Measurements from ENCODE around the gene MAPK10. TPM values are rescaled to one million over a fixed set of nuclear protein-coding genes. Genes with fewer than 3 reads are reported as not detected.

The MAPK10 gene
- polyA plus RNA-seq, 2 of the 4 experiments (the other 2 are of a cell fraction), result 1.4 to 3.4 TPM

GRCh38 chr4:86038037-86038436 lies 321.8 kb downstream of the MAPK10 start:
- no peak overlapping the region for H3K4me2 ChIP-seq
- H3K9me3 ChIP-seq, result no peaks in the 10 kb centered on the region
- no peak for DNase-seq (ENCODE audit: low read depth in 1 of 2, low spot score in 1 of 2)
- H3K27ac ChIP-seq, result no peak overlapping the region
- WGBS (ENCODE audit: missing lambda C conversion rate), result 76% methylated on average over 1 of the region's 1 CpG
- H3K4me3 ChIP-seq, result no peak overlapping the region
- ATAC-seq, result no peak
- no peak for FAIRE-seq
- TF ChIP-seq POLR2AphosphoS2 (conservative IDR thresholded peaks at IDR 0.05; ENCODE audit: low read length), result no peak
- TF ChIP-seq HOXB5 (CRISPR knock-in tag; IDR thresholded peaks at IDR 0.05), result no peak
- TF ChIP-seq FOSB (CRISPR knock-in tag; IDR thresholded peaks at IDR 0.05), result no peak
- TF ChIP-seq NPAS2 (CRISPR knock-in tag; IDR thresholded peaks at IDR 0.05; ENCODE audit: borderline replicate concordance), result no peak
- no peak for TF ChIP-seq MAX (IDR thresholded peaks at IDR 0.05)
- no peak for TF ChIP-seq TP53 (CRISPR knock-in tag; IDR thresholded peaks at IDR 0.05)
- no peak for TF ChIP-seq HEYL (CRISPR knock-in tag; IDR thresholded peaks at IDR 0.05)
- TF ChIP-seq BHLHE40 (IDR thresholded peaks at IDR 0.05; ENCODE audit: low read depth, low read length), result no peak
- no peak for TF ChIP-seq CEBPB (IDR thresholded peaks at IDR 0.05)
- TF ChIP-seq ZNF302 (CRISPR knock-in tag; IDR thresholded peaks at IDR 0.05), result no peak
- TF ChIP-seq JUN (IDR thresholded peaks at IDR 0.05), result no peak
- POLR2A ChIA-PET, result no interaction called here
- CTCF ChIA-PET, result interaction anchor here (1.2 kb wide), 1 partner anchor 69 kb away, joined by 4 read pairs; no protein-coding TSS in a partner anchor
- peaks cover 5% of the 10 kb centered on the region; the same call in 1 of the 3 replicates for H3K4me1 ChIP-seq

GRCh38 chr4:86036736-86037135 lies 323.1 kb downstream of the MAPK10 start:
- CTCF ChIA-PET, result interaction anchor here (0.6 to 1.3 kb wide), 3 partner anchors 9 to 240 kb away, joined by 3 to 6 read pairs (median 5); no protein-coding TSS in a partner anchor
- no peak overlapping the region for H3K4me2 ChIP-seq
- ATAC-seq, result no peak
- H3K9me3 ChIP-seq, result no peaks in the 10 kb centered on the region
- no peak for DNase-seq (ENCODE audit: low read depth in 1 of 2, low spot score in 1 of 2)
- no peak for FAIRE-seq
- H3K4me1 ChIP-seq, result no peaks in the 10 kb centered on the region
- POLR2A ChIA-PET, result interaction anchor here (0.7 kb wide), 1 partner anchor 28 kb away, joined by 3 read pairs; no protein-coding TSS in a partner anchor
- no peak for TF ChIP-seq SREBF2 (IDR thresholded peaks at IDR 0.05)
- TF ChIP-seq KDM1A (IDR thresholded peaks at IDR 0.05; ENCODE audit: low read depth), result no peak
- no peak for TF ChIP-seq ZSCAN20 (CRISPR knock-in tag; IDR thresholded peaks at IDR 0.05)
- no peak for TF ChIP-seq ZC3H11A (IDR thresholded peaks at IDR 0.05)
- TF ChIP-seq MAFK (IDR thresholded peaks at IDR 0.05; ENCODE audit: partially characterized antibody), result no peak
- no peak for TF ChIP-seq NR3C1 (IDR thresholded peaks at IDR 0.05)
- TF ChIP-seq HOXA7 (CRISPR knock-in tag; IDR thresholded peaks at IDR 0.05), result no peak
- no peak overlapping the region for H3K27ac ChIP-seq
- H3K4me3 ChIP-seq, result no peak overlapping the region
- 67% methylated on average over 4 of the region's 4 CpGs for WGBS (ENCODE audit: missing lambda C conversion rate)

- 92% methylated on average over 1 of the region's 1 CpG for WGBS (ENCODE audit: missing lambda C conversion rate)
- Histone ChIP-seq H3K27ac (no peak overlapping the region), H3K4me2 (no peak overlapping the region), H3K4me3 (no peak overlapping the region), H3K9me3 (no peaks in the 10 kb centered on the region), H3K4me1 (no peaks in the 10 kb centered on the region)
- ChIA-PET POLR2A (no interaction called here), CTCF (interaction anchor here (0.7 to 1.3 kb wide), 2 partner anchors 239 to 288 kb away, joined by 3 to 5 read pairs; no protein-coding TSS in a partner anchor)
- ATAC-seq (no peak), DNase-seq (ENCODE audit: low read depth in 1 of 2, low spot score in 1 of 2) (no peak), FAIRE-seq (no peak)
- no peak for TF ChIP-seq ZSCAN20 (CRISPR knock-in tag; IDR thresholded peaks at IDR 0.05)
- TF ChIP-seq FOSB (CRISPR knock-in tag; IDR thresholded peaks at IDR 0.05), result no peak
- TF ChIP-seq, protein P1, sequence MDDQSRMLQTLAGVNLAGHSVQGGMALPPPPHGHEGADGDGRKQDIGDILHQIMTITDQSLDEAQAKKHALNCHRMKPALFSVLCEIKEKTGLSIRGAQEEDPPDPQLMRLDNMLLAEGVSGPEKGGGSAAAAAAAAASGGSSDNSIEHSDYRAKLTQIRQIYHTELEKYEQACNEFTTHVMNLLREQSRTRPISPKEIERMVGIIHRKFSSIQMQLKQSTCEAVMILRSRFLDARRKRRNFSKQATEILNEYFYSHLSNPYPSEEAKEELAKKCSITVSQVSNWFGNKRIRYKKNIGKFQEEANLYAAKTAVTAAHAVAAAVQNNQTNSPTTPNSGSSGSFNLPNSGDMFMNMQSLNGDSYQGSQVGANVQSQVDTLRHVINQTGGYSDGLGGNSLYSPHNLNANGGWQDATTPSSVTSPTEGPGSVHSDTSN (IDR thresholded peaks at IDR 0.05), result no peak
- TF ChIP-seq HEYL (CRISPR knock-in tag; IDR thresholded peaks at IDR 0.05), result no peak
- TF ChIP-seq, protein P2, sequence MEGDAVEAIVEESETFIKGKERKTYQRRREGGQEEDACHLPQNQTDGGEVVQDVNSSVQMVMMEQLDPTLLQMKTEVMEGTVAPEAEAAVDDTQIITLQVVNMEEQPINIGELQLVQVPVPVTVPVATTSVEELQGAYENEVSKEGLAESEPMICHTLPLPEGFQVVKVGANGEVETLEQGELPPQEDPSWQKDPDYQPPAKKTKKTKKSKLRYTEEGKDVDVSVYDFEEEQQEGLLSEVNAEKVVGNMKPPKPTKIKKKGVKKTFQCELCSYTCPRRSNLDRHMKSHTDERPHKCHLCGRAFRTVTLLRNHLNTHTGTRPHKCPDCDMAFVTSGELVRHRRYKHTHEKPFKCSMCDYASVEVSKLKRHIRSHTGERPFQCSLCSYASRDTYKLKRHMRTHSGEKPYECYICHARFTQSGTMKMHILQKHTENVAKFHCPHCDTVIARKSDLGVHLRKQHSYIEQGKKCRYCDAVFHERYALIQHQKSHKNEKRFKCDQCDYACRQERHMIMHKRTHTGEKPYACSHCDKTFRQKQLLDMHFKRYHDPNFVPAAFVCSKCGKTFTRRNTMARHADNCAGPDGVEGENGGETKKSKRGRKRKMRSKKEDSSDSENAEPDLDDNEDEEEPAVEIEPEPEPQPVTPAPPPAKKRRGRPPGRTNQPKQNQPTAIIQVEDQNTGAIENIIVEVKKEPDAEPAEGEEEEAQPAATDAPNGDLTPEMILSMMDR (IDR thresholded peaks at IDR 0.05), result no peak
- TF ChIP-seq TP53 (CRISPR knock-in tag; IDR thresholded peaks at IDR 0.05), result no peak
- no peak for TF ChIP-seq BHLHE40 (IDR thresholded peaks at IDR 0.05; ENCODE audit: low read depth, low read length)
- TF ChIP-seq KDM1A (IDR thresholded peaks at IDR 0.05; ENCODE audit: low read depth), result no peak
- TF ChIP-seq MYC (IDR thresholded peaks at IDR 0.05; ENCODE audit: borderline replicate concordance, low read length), result no peak
- TF ChIP-seq, protein P3, sequence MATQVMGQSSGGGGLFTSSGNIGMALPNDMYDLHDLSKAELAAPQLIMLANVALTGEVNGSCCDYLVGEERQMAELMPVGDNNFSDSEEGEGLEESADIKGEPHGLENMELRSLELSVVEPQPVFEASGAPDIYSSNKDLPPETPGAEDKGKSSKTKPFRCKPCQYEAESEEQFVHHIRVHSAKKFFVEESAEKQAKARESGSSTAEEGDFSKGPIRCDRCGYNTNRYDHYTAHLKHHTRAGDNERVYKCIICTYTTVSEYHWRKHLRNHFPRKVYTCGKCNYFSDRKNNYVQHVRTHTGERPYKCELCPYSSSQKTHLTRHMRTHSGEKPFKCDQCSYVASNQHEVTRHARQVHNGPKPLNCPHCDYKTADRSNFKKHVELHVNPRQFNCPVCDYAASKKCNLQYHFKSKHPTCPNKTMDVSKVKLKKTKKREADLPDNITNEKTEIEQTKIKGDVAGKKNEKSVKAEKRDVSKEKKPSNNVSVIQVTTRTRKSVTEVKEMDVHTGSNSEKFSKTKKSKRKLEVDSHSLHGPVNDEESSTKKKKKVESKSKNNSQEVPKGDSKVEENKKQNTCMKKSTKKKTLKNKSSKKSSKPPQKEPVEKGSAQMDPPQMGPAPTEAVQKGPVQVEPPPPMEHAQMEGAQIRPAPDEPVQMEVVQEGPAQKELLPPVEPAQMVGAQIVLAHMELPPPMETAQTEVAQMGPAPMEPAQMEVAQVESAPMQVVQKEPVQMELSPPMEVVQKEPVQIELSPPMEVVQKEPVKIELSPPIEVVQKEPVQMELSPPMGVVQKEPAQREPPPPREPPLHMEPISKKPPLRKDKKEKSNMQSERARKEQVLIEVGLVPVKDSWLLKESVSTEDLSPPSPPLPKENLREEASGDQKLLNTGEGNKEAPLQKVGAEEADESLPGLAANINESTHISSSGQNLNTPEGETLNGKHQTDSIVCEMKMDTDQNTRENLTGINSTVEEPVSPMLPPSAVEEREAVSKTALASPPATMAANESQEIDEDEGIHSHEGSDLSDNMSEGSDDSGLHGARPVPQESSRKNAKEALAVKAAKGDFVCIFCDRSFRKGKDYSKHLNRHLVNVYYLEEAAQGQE (IDR thresholded peaks at IDR 0.05), result no peak
- TF ChIP-seq POLR2AphosphoS2 (conservative IDR thresholded peaks at IDR 0.05; ENCODE audit: low read length), result no peak
- no peak for TF ChIP-seq PHF8 (IDR thresholded peaks at IDR 0.05; ENCODE audit: borderline replicate concordance, low read depth)
- no peak for TF ChIP-seq FOXS1 (CRISPR knock-in tag; IDR thresholded peaks at IDR 0.05)
- TF ChIP-seq CHD2 (IDR thresholded peaks at IDR 0.05; ENCODE audit: low read length, partially characterized antibody), result no peak
- no peak for TF ChIP-seq CBX2 (IDR thresholded peaks at IDR 0.05; ENCODE audit: borderline replicate concordance, low read depth)
- no peak for TF ChIP-seq MAFK (IDR thresholded peaks at IDR 0.05; ENCODE audit: partially characterized antibody)
- TF ChIP-seq JUNB (IDR thresholded peaks at IDR 0.05), result no peak
These were observed 324.2 kb downstream of the MAPK10 start for GRCh38 chr4:86035688-86036087.
